WTC11 (cell line): ENCODE measurements around the gene WNT5A.

Experiments
- ATF3 ChIP-seq: sonication (generic); formaldehyde crosslinking; conservative IDR thresholded peaks from 2 replicates; pipeline ENCODE4 v1.8.1; 2022; ENCODE audit warnings: mild to moderate bottlenecking, missing genetic modification reagents
- ATF6 ChIP-seq: sonication (generic); formaldehyde crosslinking; IDR thresholded peaks from 2 replicates; pipeline ENCODE4 v1.8.1; 2023; ENCODE audit warnings: mild to moderate bottlenecking, missing genetic modification reagents
- FOXK1 ChIP-seq: sonication (generic); formaldehyde crosslinking; IDR thresholded peaks from 2 replicates; pipeline ENCODE4 v1.8.0; 2022; ENCODE audit warnings: mild to moderate bottlenecking, moderate library complexity, missing genetic modification reagents
- NR1H2 ChIP-seq: sonication (generic); formaldehyde crosslinking; IDR thresholded peaks from 2 replicates; pipeline ENCODE4 v1.9.0; 2021; ENCODE audit warnings: mild to moderate bottlenecking, moderate library complexity, missing genetic modification reagents
- TF ChIP-seq, protein P1 (sequence below): fragments of 200-600 bp; IDR thresholded peaks from 2 replicates; pipeline ENCODE4 v1.8.0; 2022; ENCODE audit warnings: antibody characterized with exemption
- TF ChIP-seq, protein P2 (sequence below): sonication (generic); formaldehyde crosslinking; IDR thresholded peaks from 2 replicates; pipeline ENCODE4 v1.8.0; 2023; ENCODE audit warnings: mild to moderate bottlenecking, missing genetic modification reagents

- TF ChIP-seq, protein P1, sequence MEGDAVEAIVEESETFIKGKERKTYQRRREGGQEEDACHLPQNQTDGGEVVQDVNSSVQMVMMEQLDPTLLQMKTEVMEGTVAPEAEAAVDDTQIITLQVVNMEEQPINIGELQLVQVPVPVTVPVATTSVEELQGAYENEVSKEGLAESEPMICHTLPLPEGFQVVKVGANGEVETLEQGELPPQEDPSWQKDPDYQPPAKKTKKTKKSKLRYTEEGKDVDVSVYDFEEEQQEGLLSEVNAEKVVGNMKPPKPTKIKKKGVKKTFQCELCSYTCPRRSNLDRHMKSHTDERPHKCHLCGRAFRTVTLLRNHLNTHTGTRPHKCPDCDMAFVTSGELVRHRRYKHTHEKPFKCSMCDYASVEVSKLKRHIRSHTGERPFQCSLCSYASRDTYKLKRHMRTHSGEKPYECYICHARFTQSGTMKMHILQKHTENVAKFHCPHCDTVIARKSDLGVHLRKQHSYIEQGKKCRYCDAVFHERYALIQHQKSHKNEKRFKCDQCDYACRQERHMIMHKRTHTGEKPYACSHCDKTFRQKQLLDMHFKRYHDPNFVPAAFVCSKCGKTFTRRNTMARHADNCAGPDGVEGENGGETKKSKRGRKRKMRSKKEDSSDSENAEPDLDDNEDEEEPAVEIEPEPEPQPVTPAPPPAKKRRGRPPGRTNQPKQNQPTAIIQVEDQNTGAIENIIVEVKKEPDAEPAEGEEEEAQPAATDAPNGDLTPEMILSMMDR, result peak; percentile 81
- TF ChIP-seq ATF3 (no peak), NR1H2 (no peak), ATF6 (CRISPR knock-in tag) (no peak), FOXK1 (CRISPR knock-in tag) (no peak)
- TF ChIP-seq, protein P2, sequence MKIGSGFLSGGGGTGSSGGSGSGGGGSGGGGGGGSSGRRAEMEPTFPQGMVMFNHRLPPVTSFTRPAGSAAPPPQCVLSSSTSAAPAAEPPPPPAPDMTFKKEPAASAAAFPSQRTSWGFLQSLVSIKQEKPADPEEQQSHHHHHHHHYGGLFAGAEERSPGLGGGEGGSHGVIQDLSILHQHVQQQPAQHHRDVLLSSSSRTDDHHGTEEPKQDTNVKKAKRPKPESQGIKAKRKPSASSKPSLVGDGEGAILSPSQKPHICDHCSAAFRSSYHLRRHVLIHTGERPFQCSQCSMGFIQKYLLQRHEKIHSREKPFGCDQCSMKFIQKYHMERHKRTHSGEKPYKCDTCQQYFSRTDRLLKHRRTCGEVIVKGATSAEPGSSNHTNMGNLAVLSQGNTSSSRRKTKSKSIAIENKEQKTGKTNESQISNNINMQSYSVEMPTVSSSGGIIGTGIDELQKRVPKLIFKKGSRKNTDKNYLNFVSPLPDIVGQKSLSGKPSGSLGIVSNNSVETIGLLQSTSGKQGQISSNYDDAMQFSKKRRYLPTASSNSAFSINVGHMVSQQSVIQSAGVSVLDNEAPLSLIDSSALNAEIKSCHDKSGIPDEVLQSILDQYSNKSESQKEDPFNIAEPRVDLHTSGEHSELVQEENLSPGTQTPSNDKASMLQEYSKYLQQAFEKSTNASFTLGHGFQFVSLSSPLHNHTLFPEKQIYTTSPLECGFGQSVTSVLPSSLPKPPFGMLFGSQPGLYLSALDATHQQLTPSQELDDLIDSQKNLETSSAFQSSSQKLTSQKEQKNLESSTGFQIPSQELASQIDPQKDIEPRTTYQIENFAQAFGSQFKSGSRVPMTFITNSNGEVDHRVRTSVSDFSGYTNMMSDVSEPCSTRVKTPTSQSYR, result peak; percentile 78; the same call in 1 of the 2 replicates
These were observed 2.0 kb downstream of the WNT5A start for GRCh38 chr3:55484801-55485791.
